ENCODE measurements around the gene LTBR.
A peak's percentile ranks its signal among the peaks of the same experiment; 100 is the strongest.

GRCh38 chr12:6383572-6384498, at the start of gene LTBR:
- TF ChIP-seq MAZ (IDR thresholded peaks at IDR 0.05; ENCODE audit: borderline replicate concordance, low read depth, low read length), result peak; percentile 86; the same call in 1 of the 2 replicates
- TF ChIP-seq CTCF (conservative IDR thresholded peaks at IDR 0.05; ENCODE audit: low read depth, low read length), result 0 out of 2 replicates have a peak, but pooled peaks have one; percentile 16
- TF ChIP-seq POLR2A (IDR thresholded peaks at IDR 0.05; ENCODE audit: low read depth, low read length), result peak; percentile 79
- TF ChIP-seq USF2 (IDR thresholded peaks at IDR 0.05; ENCODE audit: low read depth, low read length), result peak; percentile 85
- no peak for TF ChIP-seq RCOR1 (IDR thresholded peaks at IDR 0.05; ENCODE audit: insufficient replicate concordance, low read length)
- TF ChIP-seq RAD21 (IDR thresholded peaks at IDR 0.05; ENCODE audit: low read length), result peak; percentile 38
- peak; percentile 27; the same call in 1 of the 2 replicates for TF ChIP-seq SMC3 (IDR thresholded peaks at IDR 0.05; ENCODE audit: low read depth, low read length)
- TF ChIP-seq FOS (IDR thresholded peaks at IDR 0.05; ENCODE audit: low read depth, low read length), result no peak
- TF ChIP-seq MXI1 (IDR thresholded peaks at IDR 0.05; ENCODE audit: borderline replicate concordance, low read depth, low read length), result peak; percentile 91
- TF ChIP-seq CEBPB (IDR thresholded peaks at IDR 0.05; ENCODE audit: low read depth, low read length), result peak; percentile 99
- no peak for TF ChIP-seq MAFK (IDR thresholded peaks at IDR 0.05; ENCODE audit: low read depth, low read length)
